ENCODE results near the gene TBC1D14.

The TBC1D14 gene

GRCh38 chr4:6992728-6993677 is 83.4 kb downstream of the TBC1D14 start:
- DNase-seq (ENCODE audit: low spot score): no peak
- H3K27ac ChIP-seq: no peak overlapping the region
- H3K4me3 ChIP-seq: no peak overlapping the region
- no peak for TF ChIP-seq CTCF (IDR thresholded peaks at IDR 0.05)

GRCh38 chr4:6996481-6996880 is 86.9 kb downstream of the TBC1D14 start:
- H3K4me3 ChIP-seq: no peak overlapping the region
- TF ChIP-seq CTCF (IDR thresholded peaks at IDR 0.05): no peak
- H3K27ac ChIP-seq: no peak overlapping the region
- no peak for DNase-seq (ENCODE audit: low spot score)

GRCh38 chr4:6999172-7000086 is 89.8 kb downstream of the TBC1D14 start:
- Histone ChIP-seq H3K27ac (no peak overlapping the region), H3K4me3 (no peak overlapping the region)
- DNase-seq (ENCODE audit: low spot score): no peak
- TF ChIP-seq CTCF (IDR thresholded peaks at IDR 0.05): no peak

- H3K27ac ChIP-seq: no peak overlapping the region
- no peak for TF ChIP-seq CTCF (IDR thresholded peaks at IDR 0.05)
- DNase-seq (ENCODE audit: low spot score): no peak
- no peak overlapping the region for H3K4me3 ChIP-seq
Observed at GRCh38 chr4:7000421-7001176, 91.0 kb downstream of the TBC1D14 start.

- Histone ChIP-seq H3K4me3 (no peak overlapping the region), H3K27ac (no peak overlapping the region)
- TF ChIP-seq CTCF (IDR thresholded peaks at IDR 0.05): no peak
- DNase-seq (ENCODE audit: low spot score): no peak
Observed at GRCh38 chr4:7001271-7001670, 91.6 kb downstream of the TBC1D14 start.

- no peak overlapping the region for H3K27ac ChIP-seq
- H3K4me3 ChIP-seq: no peak overlapping the region
- TF ChIP-seq CTCF (IDR thresholded peaks at IDR 0.05): no peak
- DNase-seq (ENCODE audit: low spot score): no peak
Observed at GRCh38 chr4:7002336-7002735, 92.7 kb downstream of the TBC1D14 start.
